A673 (cell line): ENCODE data around the gene DYNLT2B.

ENCODE experiments used
- CTCF ChIP-seq: fragments of 300-800, 200-600 bp; sonication (generic); conservative IDR thresholded peaks from 2 replicates; pipeline ENCODE4 v1.5.1; 2017; ENCODE audit warnings: low read depth, mild to moderate bottlenecking, antibody characterized with exemption, low read length, moderate library complexity, mixed read lengths
- EZH2 ChIP-seq: fragments of 200-600 bp; sonication (generic); IDR thresholded peaks from 2 replicates; pipeline ENCODE4 v1.6.1; 2017; ENCODE audit warnings: borderline replicate concordance, low read depth, mild to moderate bottlenecking, mixed read lengths, antibody characterized with exemption, low read length; ENCODE audit not compliant: poor library complexity, severe bottlenecking

GRCh38 chr3:196272826-196273225 is 45.2 kb downstream of the DYNLT2B start:
- TF ChIP-seq EZH2 (no peak), CTCF (no peak)
